Activated naive CD8-positive, alpha-beta T cell (primary cell): Measurements from ENCODE around the gene SNX20.

Experiments
- H3K27ac Mint-ChIP-seq: one replicate; pipeline ENCODE4 v1.8.0; 2021; ENCODE audit warnings: mixed read lengths
- H3K27me3 Mint-ChIP-seq: one replicate; pipeline ENCODE4 v1.8.0; 2021; ENCODE audit warnings: mixed read lengths
- H3K36me3 Mint-ChIP-seq: one replicate; pipeline ENCODE4 v1.8.0; 2021; ENCODE audit warnings: mixed read lengths
- H3K4me1 Mint-ChIP-seq: one replicate; pipeline ENCODE4 v1.8.0; 2021; ENCODE audit warnings: low read depth, mixed read lengths
- H3K4me3 Mint-ChIP-seq: one replicate; pipeline ENCODE4 v1.8.0; 2021; ENCODE audit warnings: mild to moderate bottlenecking, mixed read lengths
- H3K9me3 Mint-ChIP-seq: one replicate; pipeline ENCODE4 v1.8.0; 2021; ENCODE audit warnings: low read depth, mixed read lengths

The SNX20 gene

DNA sequence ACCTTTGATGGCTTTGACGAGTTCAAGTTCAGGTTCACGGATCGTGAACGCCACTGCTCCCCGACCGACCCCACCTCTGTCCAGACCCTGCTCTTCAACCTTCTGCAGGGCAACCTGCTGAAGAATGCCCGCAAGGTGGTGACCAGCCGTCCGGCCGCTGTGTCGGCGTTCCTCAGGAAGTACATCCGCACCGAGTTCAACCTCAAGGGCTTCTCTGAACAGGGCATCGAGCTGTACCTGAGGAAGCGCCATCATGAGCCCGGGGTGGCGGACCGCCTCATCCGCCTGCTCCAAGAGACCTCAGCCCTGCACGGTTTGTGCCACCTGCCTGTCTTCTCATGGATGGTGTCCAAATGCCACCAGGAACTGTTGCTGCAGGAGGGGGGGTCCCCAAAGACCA, 29.9 kb upstream of the SNX20 start:
- no peaks in the 10 kb centered on the region for H3K9me3 Mint-ChIP-seq
- no peak overlapping the region for H3K4me3 Mint-ChIP-seq
- H3K27ac Mint-ChIP-seq: no peak overlapping the region
- peaks cover 33% of the 10 kb centered on the region for H3K4me1 Mint-ChIP-seq
- H3K27me3 Mint-ChIP-seq: no peaks in the 10 kb centered on the region
- H3K36me3 Mint-ChIP-seq: peaks cover 2% of the 10 kb centered on the region

GRCh38 chr16:50709980-50710379, 28.9 kb upstream of the SNX20 start:
- H3K9me3 Mint-ChIP-seq: peaks cover 7% of the 10 kb centered on the region
- H3K4me3 Mint-ChIP-seq: no peak overlapping the region
- H3K4me1 Mint-ChIP-seq: peaks cover 33% of the 10 kb centered on the region
- peaks cover 10% of the 10 kb centered on the region for H3K36me3 Mint-ChIP-seq
- H3K27me3 Mint-ChIP-seq: no peaks in the 10 kb centered on the region
- H3K27ac Mint-ChIP-seq: no peak overlapping the region

DNA sequence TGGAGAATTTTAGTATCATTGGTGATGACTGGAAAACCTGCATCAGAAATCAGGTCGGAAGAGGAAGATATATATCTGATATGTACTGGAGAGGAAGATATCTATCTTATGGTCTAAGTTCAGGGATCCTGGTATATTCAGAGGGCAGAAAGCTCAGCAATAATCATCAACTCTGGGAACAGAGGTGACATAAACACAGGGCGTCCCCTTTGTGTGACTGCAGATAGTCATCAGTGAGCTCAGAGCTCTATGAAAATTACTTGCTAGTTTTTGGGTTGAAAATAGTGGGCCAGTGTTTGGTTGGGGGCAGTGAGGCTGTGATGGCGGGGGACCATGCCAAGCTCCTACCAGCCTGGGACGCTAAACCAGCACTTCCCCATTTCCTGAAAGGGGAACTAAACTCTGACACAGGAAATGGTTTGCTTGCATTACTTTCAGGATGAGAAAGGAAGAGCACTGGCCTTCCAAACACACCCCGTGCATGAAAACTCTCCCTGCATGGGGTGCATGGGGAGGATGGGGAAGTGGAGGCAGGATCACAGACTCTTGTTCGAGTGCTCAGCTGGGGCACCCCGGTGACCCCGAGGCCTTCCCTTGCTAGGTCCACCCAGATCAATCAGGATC, 28.1 kb upstream of the SNX20 start:
- peaks cover 13% of the 10 kb centered on the region for H3K36me3 Mint-ChIP-seq
- peaks cover 11% of the 10 kb centered on the region for H3K9me3 Mint-ChIP-seq
- peaks cover 35% of the 10 kb centered on the region for H3K4me1 Mint-ChIP-seq
- peak overlapping the region; percentile 59 for H3K27ac Mint-ChIP-seq
- H3K27me3 Mint-ChIP-seq: no peaks in the 10 kb centered on the region
- H3K4me3 Mint-ChIP-seq: no peak overlapping the region

DNA sequence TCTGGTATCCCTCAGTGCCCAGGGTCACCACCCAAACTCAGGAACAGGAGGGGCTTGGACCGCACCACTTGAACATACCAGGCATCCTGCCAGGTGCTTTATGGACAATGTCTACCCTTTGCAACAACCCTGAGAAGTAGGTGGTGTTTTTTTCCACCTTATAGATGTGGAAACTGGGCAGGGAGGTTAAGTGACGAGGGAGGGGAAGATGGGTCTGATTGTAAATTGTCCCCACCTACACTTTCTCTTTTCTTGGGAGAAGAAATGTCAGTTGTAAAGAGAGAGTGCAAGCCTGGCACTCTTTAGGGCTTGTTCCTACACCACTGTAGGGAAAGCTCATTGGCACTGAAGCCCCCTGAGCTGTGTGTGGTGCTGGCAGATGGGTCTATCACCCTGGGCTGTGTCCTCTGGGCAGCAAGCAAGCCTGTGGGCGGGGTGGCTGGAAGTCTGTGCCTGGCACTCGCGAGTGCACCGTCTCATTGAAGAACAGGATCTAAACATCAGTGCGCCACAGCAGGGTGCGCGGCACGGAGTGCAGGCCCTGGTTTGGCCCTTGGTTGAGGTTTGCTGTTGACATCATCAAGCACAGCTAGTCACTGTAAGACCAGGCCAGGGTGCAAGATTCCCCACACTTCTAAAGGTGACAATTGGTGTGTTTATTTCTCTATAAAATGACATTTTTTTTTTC, 27.4 kb upstream of the SNX20 start:
- H3K4me3 Mint-ChIP-seq: peak overlapping the region; percentile 17
- H3K36me3 Mint-ChIP-seq: peaks cover 19% of the 10 kb centered on the region
- peaks cover 35% of the 10 kb centered on the region for H3K4me1 Mint-ChIP-seq
- H3K27ac Mint-ChIP-seq: peak overlapping the region; percentile 59
- H3K27me3 Mint-ChIP-seq: no peaks in the 10 kb centered on the region
- H3K9me3 Mint-ChIP-seq: peaks cover 17% of the 10 kb centered on the region

- Mint-ChIP-seq H3K27me3 (no peaks in the 10 kb centered on the region), H3K9me3 (peaks cover 17% of the 10 kb centered on the region), H3K4me1 (peaks cover 42% of the 10 kb centered on the region), H3K36me3 (peaks cover 21% of the 10 kb centered on the region), H3K27ac (no peak overlapping the region), H3K4me3 (no peak overlapping the region)
Observed at GRCh38 chr16:50706250-50706649, 25.1 kb upstream of the SNX20 start.

DNA sequence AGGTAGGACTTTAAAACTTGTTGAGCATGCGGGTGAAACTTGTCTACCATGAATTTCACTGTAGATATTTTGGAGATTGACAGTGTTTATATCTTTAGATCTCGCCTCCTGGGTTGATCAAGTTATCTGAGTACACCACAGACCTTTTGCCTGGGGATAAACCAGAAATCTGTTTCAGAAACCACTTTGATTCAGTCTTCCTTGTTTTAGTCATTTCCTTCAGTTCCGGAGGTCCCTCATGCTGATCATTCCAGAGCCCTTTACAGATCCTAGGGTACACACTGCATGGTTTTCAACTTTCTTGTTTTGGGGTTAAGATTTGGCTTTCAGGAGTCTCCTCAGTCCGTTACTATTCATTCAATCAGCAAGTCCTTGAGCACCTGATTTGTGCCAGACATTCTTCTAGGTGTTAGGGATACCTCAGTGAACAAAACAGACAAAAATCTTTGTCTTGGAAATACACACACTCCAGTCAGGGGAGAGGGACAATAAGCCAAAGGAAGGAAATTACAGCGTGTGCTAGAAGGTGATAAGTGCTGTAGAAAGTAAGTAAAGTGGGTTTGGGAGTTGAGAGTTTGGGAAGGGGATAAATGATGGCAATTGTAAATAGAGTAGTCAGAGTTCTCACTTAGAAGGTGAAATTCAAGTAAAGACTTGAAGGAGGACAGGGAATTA, 24.5 kb upstream of the SNX20 start:
- Mint-ChIP-seq H3K27ac (no peak overlapping the region), H3K27me3 (no peaks in the 10 kb centered on the region), H3K4me1 (peaks cover 44% of the 10 kb centered on the region), H3K9me3 (peaks cover 17% of the 10 kb centered on the region), H3K4me3 (no peak overlapping the region), H3K36me3 (peaks cover 21% of the 10 kb centered on the region)

GRCh38 chr16:50704245-50704644, 23.1 kb upstream of the SNX20 start:
- Mint-ChIP-seq H3K27ac (no peak overlapping the region), H3K36me3 (peaks cover 21% of the 10 kb centered on the region)

DNA sequence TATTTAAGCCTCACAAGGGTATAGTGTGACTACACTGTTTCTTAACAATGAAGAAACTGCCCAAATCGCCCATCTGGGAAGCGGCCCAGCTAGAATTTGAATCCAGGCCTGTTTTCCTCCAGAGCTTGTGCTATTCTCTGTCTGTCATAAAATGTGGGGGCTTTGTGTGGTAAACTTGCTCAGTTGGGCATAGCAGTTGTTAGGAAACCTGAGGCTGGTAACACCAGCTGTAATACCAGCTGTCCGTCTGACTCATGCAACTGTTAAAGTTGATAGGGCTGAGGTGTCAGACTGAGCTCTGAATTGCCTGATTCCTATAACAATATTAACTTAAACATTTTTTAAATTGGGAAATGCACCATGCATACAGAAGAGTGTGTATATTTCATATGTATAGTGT, 21.6 kb upstream of the SNX20 start:
- Mint-ChIP-seq H3K4me3 (no peak overlapping the region), H3K27me3 (no peaks in the 10 kb centered on the region), H3K4me1 (peaks cover 46% of the 10 kb centered on the region), H3K36me3 (peaks cover 21% of the 10 kb centered on the region), H3K9me3 (peaks cover 17% of the 10 kb centered on the region), H3K27ac (no peak overlapping the region)

More at GRCh38 chr16:50704245-50704644, 23.1 kb upstream of the SNX20 start:
- H3K9me3 Mint-ChIP-seq: peaks cover 17% of the 10 kb centered on the region
- no peaks in the 10 kb centered on the region for H3K27me3 Mint-ChIP-seq
- H3K4me3 Mint-ChIP-seq: no peak overlapping the region
- H3K4me1 Mint-ChIP-seq: peaks cover 46% of the 10 kb centered on the region

- H3K27me3 Mint-ChIP-seq: no peaks in the 10 kb centered on the region
- peak overlapping the region; percentile 61 for H3K4me3 Mint-ChIP-seq
- H3K9me3 Mint-ChIP-seq: peaks cover 7% of the 10 kb centered on the region
- H3K27ac Mint-ChIP-seq: peak overlapping the region; percentile 90
- H3K4me1 Mint-ChIP-seq: peaks cover 61% of the 10 kb centered on the region
- H3K36me3 Mint-ChIP-seq: peaks cover 12% of the 10 kb centered on the region
Observed at GRCh38 chr16:50699326-50700159, 18.4 kb upstream of the SNX20 start.

- Mint-ChIP-seq H3K27ac (peak overlapping the region; percentile 85), H3K27me3 (no peaks in the 10 kb centered on the region), H3K4me3 (peak overlapping the region; percentile 76), H3K9me3 (no peaks in the 10 kb centered on the region), H3K4me1 (peaks cover 70% of the 10 kb centered on the region), H3K36me3 (peaks cover 6% of the 10 kb centered on the region)
Observed at GRCh38 chr16:50697881-50698767, 17.0 kb upstream of the SNX20 start.

DNA sequence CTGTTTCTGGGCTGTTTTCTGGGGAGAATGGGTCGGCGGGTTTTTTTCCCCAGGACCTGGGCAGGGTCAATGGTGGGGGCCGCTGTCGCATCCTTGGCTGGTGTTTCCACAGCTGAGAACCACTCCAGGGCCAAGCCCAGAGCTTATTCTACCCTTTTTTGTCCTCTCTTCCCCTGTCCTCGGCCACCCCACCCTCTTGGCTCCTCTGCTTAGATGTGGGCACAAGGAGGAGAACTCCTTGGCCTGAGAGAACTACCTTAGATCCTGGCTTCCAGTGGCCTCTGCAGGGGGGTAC, 16.3 kb upstream of the SNX20 start:
- Mint-ChIP-seq H3K27ac (peak overlapping the region; percentile 85), H3K9me3 (no peaks in the 10 kb centered on the region), H3K4me1 (peaks cover 67% of the 10 kb centered on the region), H3K27me3 (no peaks in the 10 kb centered on the region), H3K36me3 (peaks cover 6% of the 10 kb centered on the region), H3K4me3 (peak overlapping the region; percentile 76)

DNA sequence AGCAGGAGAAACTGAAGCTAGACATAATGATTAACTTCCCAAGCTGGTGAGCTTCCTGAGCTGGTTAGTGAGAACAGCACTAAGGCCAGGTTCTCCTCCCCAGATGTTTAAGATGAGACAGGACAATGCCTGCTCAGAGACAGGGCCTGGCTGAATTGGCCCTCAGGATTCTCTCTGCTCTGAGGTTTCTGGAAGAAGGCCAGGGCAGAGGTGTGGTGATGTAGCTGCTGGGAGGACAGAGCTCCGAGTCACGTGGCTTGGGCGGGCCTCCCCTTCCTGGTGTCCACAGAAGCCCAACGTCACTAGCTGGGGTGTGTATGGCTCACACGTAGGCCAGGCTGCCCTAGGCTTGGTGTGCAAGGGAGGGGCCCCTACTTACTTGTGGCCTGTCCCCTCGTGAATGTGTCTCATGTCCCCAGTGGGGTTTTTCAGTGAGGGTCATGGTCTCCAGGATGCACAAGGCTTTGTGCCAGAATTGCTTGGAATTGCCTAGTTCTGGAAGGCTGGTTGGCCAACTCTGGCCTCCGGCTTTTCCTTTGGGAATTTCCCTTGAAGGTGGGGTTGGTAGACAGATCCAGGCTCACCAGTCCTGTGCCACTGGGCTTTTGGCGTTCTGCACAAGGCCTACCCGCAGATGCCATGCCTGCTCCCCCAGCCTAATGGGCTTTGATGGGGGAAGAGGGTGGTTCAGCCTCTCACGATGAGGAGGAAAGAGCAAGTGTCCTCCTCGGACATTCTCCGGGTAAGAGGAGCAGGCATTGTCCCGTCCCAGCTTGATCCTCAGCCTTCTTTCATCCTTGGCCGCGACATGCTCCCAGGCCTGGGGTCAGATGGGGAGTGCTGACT, 15.7 kb upstream of the SNX20 start:
- H3K27me3 Mint-ChIP-seq: no peaks in the 10 kb centered on the region
- H3K4me1 Mint-ChIP-seq: peaks cover 68% of the 10 kb centered on the region
- H3K9me3 Mint-ChIP-seq: no peaks in the 10 kb centered on the region
- peak overlapping the region; percentile 3 for H3K4me3 Mint-ChIP-seq
- H3K36me3 Mint-ChIP-seq: peaks cover 6% of the 10 kb centered on the region
- H3K27ac Mint-ChIP-seq: no peak overlapping the region

DNA sequence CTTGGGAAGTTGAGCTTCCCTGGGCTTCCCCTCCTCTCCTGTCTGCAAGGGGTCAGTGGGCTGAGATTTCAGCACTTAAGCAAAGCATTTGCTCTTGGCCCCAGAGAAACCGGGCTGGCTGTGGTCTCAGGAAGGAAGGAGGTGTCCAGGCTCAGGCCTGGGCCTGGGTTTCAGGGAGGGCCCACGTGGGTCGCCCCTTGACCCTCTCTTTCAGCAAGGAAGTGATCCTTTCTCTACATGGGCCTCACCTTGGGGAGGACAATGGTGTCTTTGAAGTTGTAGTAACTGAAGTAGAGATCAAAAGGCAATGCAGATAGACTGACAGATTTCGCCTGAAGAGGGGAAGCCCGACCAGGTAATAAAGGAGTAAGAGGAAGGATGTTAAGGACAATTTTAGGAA, 15.0 kb upstream of the SNX20 start:
- H3K27me3 Mint-ChIP-seq: no peaks in the 10 kb centered on the region
- H3K36me3 Mint-ChIP-seq: peaks cover 3% of the 10 kb centered on the region
- H3K9me3 Mint-ChIP-seq: no peaks in the 10 kb centered on the region
- H3K4me1 Mint-ChIP-seq: peaks cover 66% of the 10 kb centered on the region
- H3K4me3 Mint-ChIP-seq: no peak overlapping the region
- peak overlapping the region; percentile 51 for H3K27ac Mint-ChIP-seq
